Measurements from ENCODE around the gene IBA57.
"Not testable (repeated sequence)": the region's sequence is repeated elsewhere in the genome, so short reads cannot be mapped to it uniquely, and the experiment has no call there.

The IBA57 gene

GRCh38 chr1:228226956-228227791 is 61.6 kb downstream of the IBA57 start:
- no peak for DNase-seq (ENCODE audit: low read depth in 2 of 2)

- not testable (repeated sequence) for DNase-seq (ENCODE audit: low read depth in 2 of 2)
Measured at GRCh38 chr1:228228147-228228546, 62.5 kb downstream of the IBA57 start.

GRCh38 chr1:228228601-228229074 is 63.0 kb downstream of the IBA57 start:
- no peak for DNase-seq (ENCODE audit: low read depth in 2 of 2)

- DNase-seq (ENCODE audit: low read depth in 2 of 2) = no peak
Measured at GRCh38 chr1:228231189-228231588, 65.6 kb downstream of the IBA57 start.
